Vagina (tissue), 2 donors: Measurements from ENCODE around the gene DMAC2. TPM values are rescaled to one million over a fixed set of nuclear protein-coding genes. Genes with fewer than 3 reads are reported as not detected.
"Not testable (repeated sequence)": the region's sequence is repeated elsewhere in the genome, so short reads cannot be mapped to it uniquely, and the experiment has no call there.

Source experiments
- DNase-seq, 2 donors: peaks; one replicate each; pipeline ENCODE4 v3.0.0-alpha.2; 2017; ENCODE audit errors: extremely low spot score in 2 of 2
- H3K27ac ChIP-seq: fragments of 200-600 bp; sonication (generic); one replicate; pipeline ENCODE4 v1.5.1; 2019
- H3K27me3 ChIP-seq: fragments of 200-600 bp; sonication (generic); one replicate; pipeline ENCODE4 v1.5.1; 2019
- H3K36me3 ChIP-seq, 2 donors: fragments of 200-600 bp; sonication (generic); one replicate each; pipeline ENCODE4 v1.5.1; 2017 to 2019
- H3K4me1 ChIP-seq: fragments of 200-600 bp; sonication (generic); one replicate; pipeline ENCODE4 v1.5.1; 2019
- H3K4me3 ChIP-seq, 2 donors: fragments of 200-600 bp; sonication (generic); 1 replicate in 1 of 2; 2 replicates in 1 of 2; pipeline ENCODE4 v1.5.1; 2016 to 2019
- H3K9me3 ChIP-seq: fragments of 200-600 bp; sonication (generic); one replicate; pipeline ENCODE4 v1.5.1; 2019
- POLR2A ChIP-seq, 2 donors: fragments of 450-650 bp; IDR thresholded peaks; one replicate each; pipeline ENCODE4 v1.6.1; 2017; ENCODE audit warnings: antibody characterized with exemption in 2 of 2, mild to moderate bottlenecking in 2 of 2, moderate library complexity in 2 of 2
- POLR2AphosphoS5 ChIP-seq, 2 donors: sonication (generic); formaldehyde crosslinking; IDR thresholded peaks; one replicate each; pipeline ENCODE4 v1.9.0; 2017; ENCODE audit warnings: antibody characterized with exemption in 2 of 2, mild to moderate bottlenecking in 2 of 2, low read depth in 1 of 2; ENCODE audit not compliant: insufficient read depth in 1 of 2
- intact Hi-C: fragments of 100-400 bp; cut with DNase I; formaldehyde crosslinking; loops from one replicate; pipeline ENCODE4 v1.15.1; 2023
- total RNA-seq: library from RNA; depleted of rRNA; stranded (reverse); fragments of >200 nt; gene quantifications from one replicate; pipeline ENCODE4 v1.2.3, GENCODE V29; 2016
- TF ChIP-seq, protein P1 (sequence below), 3 experiments: fragments of 450-650 bp in 2 of 3; fragments of 200-600 bp in 1 of 3; sonication (generic) in 1 of 3; IDR thresholded peaks; one replicate each; pipeline ENCODE4 v1.5.1; 2017 to 2019; ENCODE audit warnings: antibody characterized with exemption in 3 of 3, mild to moderate bottlenecking in 2 of 3, moderate library complexity in 2 of 3

The DMAC2 gene
- total RNA-seq, 1 donor from 2014 or later, result 39.8 TPM

DNA sequence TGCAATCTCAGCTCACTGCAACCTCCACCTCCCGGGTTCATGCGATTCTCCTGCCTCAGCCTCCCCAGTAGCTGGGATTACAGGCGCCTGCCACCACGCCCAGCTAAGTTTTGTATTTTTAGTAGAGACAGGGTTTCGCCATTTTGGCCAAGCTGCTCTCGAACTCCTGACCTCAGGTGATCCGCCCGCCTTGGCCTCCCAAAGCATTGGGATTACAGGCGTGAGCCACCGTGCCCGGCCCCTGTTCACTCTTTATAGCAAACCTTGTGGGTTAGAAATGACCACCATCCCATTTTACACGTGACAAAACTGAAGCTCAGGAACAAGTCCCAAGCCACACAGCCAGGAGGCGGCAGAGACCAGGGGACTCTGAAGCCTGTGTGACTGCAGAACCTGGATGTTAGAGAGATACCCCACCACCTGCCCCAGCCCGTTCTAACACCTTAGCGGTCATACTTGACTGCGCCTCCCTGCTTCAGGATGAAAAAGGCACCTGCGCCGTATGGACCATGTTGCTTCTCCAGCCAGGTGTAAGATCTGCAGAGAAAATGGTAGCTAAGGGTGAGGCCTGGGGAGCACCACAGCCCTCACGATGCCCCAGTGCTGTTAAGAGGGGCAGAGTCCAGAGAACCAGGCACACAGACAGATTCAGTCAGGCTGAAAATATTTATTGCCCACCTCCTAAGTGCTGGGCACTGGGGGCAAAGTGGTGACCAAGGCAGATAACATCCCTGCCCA is 3.6 kb downstream of the DMAC2 start:
- Histone ChIP-seq H3K36me3 (peaks cover 0 to 21% of the 10 kb centered on the region in 2 donors), H3K9me3 (no peaks in the 10 kb centered on the region), H3K4me1 (peaks cover 20% of the 10 kb centered on the region), H3K4me3 (no peak overlapping the region), H3K27me3 (no peaks in the 10 kb centered on the region), H3K27ac (no peak overlapping the region)
- TF ChIP-seq POLR2AphosphoS5 (IDR thresholded peaks at IDR 0.05; ENCODE audit: insufficient read depth in 1 of 2, low read depth in 1 of 2), result no peak
- TF ChIP-seq, protein P1, sequence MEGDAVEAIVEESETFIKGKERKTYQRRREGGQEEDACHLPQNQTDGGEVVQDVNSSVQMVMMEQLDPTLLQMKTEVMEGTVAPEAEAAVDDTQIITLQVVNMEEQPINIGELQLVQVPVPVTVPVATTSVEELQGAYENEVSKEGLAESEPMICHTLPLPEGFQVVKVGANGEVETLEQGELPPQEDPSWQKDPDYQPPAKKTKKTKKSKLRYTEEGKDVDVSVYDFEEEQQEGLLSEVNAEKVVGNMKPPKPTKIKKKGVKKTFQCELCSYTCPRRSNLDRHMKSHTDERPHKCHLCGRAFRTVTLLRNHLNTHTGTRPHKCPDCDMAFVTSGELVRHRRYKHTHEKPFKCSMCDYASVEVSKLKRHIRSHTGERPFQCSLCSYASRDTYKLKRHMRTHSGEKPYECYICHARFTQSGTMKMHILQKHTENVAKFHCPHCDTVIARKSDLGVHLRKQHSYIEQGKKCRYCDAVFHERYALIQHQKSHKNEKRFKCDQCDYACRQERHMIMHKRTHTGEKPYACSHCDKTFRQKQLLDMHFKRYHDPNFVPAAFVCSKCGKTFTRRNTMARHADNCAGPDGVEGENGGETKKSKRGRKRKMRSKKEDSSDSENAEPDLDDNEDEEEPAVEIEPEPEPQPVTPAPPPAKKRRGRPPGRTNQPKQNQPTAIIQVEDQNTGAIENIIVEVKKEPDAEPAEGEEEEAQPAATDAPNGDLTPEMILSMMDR (IDR thresholded peaks at IDR 0.05), result no peak
- no peak for TF ChIP-seq POLR2A (IDR thresholded peaks at IDR 0.05)
- intact Hi-C loops, result no loop called here
- DNase-seq, result no peak

DNA sequence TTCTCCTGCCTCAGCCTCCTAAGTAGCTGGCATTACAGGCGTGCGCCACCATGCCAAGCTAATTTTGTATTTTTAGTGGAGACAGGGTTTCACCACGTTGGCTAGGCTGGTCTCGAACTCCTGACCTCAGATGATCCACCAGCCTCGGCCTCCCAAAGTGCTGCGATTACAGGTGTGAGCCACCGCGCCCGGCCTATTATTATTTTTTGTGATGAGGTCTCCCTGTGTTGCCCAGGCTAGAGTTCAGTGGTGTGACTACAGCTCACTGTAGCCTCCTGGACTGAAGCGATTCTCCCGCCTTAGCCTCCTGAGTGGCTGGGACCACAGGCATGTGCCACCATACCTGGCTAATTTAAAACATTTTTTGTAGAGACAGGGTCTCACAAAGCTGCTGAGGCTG is 4.3 kb downstream of the DMAC2 start:
- H3K9me3 ChIP-seq, intact Hi-C loops, DNase-seq, H3K27me3 ChIP-seq, H3K4me3 ChIP-seq, H3K27ac ChIP-seq: not testable (repeated sequence)
- Histone ChIP-seq H3K36me3 (peaks cover 0 to 21% of the 10 kb centered on the region in 2 donors), H3K4me1 (peaks cover 20% of the 10 kb centered on the region)

DNA sequence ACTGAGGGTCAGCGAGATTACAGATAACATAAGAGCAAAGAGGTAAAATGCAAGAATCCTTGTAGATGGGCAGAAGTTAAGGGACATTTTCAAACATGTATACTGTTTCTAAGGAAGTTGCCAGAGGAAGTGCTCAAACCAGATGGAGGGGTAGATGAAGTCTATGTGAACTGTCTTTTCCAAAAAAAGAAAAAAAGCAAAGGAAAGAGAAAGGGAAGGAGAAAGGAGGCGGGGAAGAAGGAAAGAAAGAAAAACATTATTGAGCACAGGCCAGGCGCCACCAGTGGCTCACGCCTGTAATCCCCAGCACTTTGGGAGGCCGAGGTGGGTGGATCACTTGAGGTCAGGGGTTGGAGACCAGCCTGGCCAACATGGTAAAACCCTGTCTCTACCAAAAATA is 5.3 kb downstream of the DMAC2 start:
- Histone ChIP-seq H3K4me3 (no peak overlapping the region), H3K4me1 (peaks cover 14% of the 10 kb centered on the region), H3K9me3 (no peaks in the 10 kb centered on the region), H3K36me3 (peaks cover 0 to 21% of the 10 kb centered on the region in 2 donors), H3K27ac (no peak overlapping the region), H3K27me3 (no peaks in the 10 kb centered on the region)
- DNase-seq, result no peak
- TF ChIP-seq POLR2AphosphoS5 (IDR thresholded peaks at IDR 0.05; ENCODE audit: insufficient read depth in 1 of 2, low read depth in 1 of 2) (no peak), POLR2A (IDR thresholded peaks at IDR 0.05) (no peak)
- TF ChIP-seq, protein P1 (IDR thresholded peaks at IDR 0.05), result no peak
- intact Hi-C loops, result no loop called here

DNA sequence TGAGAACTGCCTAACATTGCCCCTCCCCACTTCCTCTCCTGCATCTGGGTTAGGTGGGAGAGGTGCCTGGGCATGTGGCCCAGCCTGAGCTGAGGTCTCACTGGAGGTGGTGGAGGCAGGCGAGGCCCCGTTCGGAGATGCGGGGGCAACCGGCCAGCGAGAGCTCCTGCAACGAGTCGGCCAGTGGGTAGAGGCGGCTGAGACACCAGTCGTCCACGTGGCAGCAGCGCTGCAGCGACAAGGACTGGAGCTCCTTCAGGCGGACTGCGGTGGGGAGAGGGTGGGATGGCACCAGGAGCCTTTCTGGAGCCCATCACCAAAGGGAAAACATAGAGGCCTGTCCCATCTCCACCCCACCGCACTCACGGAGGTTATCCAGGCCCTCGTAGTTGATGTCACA is 6.5 kb downstream of the DMAC2 start:
- TF ChIP-seq POLR2AphosphoS5 (IDR thresholded peaks at IDR 0.05; ENCODE audit: insufficient read depth in 1 of 2, low read depth in 1 of 2), result no peak
- TF ChIP-seq, protein P1 (IDR thresholded peaks at IDR 0.05), result no peak
- TF ChIP-seq POLR2A (IDR thresholded peaks at IDR 0.05), result no peak
- no peaks in the 10 kb centered on the region for H3K9me3 ChIP-seq
- intact Hi-C loops, result no loop called here
- H3K4me1 ChIP-seq, result peaks cover 12% of the 10 kb centered on the region
- DNase-seq, result no peak
- no peaks in the 10 kb centered on the region for H3K27me3 ChIP-seq
- H3K4me3 ChIP-seq, result no peak overlapping the region
- H3K36me3 ChIP-seq, result peaks cover 0 to 21% of the 10 kb centered on the region in 2 donors
- H3K27ac ChIP-seq, result no peak overlapping the region

DNA sequence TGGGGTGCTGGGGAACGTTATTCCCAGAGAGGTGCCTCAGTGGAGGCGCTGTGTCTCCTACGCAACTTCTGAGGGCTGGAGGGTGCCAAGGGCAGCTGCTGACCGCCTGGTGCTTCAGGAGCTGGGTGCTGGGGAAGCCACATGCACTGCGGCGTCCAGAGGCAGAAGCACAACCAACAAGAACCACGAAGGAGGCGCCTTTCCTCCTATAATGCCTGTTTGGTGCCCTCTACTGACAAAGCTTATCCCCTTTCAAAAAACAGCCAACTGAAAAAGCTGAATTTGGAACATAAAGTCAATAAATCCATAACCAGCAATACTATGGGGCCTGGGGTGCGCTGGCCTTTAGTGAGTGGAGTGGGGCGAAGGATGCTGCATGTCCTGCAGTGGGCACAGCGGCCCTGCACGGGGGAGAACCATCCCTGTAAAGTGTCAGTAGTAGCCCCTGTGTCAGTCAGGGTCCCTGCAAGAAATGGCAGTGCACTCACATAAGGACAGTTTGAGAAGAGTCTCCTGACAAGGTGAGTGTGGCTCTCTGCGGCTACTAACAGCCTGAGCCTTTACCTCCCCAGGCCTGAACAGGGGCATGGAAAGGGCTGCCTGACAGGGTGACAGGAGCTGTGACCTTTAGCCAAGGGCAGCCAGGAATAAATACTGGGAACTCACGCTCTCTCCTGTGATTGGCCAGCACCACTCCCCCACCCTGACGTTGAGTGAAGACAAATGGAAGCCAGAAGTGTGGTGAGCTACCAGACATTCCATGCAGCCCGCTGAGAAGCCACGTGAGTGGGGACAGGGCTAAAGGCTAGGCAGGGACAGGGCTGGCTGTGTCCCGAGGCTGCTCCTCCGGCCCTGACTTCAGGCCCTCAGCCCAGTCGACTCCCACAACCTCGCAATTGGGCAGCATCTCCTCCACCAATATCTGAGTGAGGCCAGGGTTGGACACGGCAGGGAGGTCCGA is 8.0 kb downstream of the DMAC2 start:
- DNase-seq, result no peak
- H3K4me1 ChIP-seq, result peaks cover 22% of the 10 kb centered on the region
- intact Hi-C loops, result no loop called here
- H3K4me3 ChIP-seq, result no peak overlapping the region
- no peaks in the 10 kb centered on the region for H3K9me3 ChIP-seq
- TF ChIP-seq, protein P1 (IDR thresholded peaks at IDR 0.05), result peak in 1 of 3 experiments; percentile 10
- TF ChIP-seq POLR2AphosphoS5 (IDR thresholded peaks at IDR 0.05; ENCODE audit: insufficient read depth in 1 of 2, low read depth in 1 of 2), result no peak
- no peaks in the 10 kb centered on the region for H3K27me3 ChIP-seq
- no peak overlapping the region for H3K27ac ChIP-seq
- H3K36me3 ChIP-seq, result peaks cover 0 to 21% of the 10 kb centered on the region in 2 donors
